ENCODE data around the gene LNX1.

GRCh38 chr4:53613428-53613827 lies 22.1 kb upstream of the LNX1 start:
- TF ChIP-seq, protein P1, sequence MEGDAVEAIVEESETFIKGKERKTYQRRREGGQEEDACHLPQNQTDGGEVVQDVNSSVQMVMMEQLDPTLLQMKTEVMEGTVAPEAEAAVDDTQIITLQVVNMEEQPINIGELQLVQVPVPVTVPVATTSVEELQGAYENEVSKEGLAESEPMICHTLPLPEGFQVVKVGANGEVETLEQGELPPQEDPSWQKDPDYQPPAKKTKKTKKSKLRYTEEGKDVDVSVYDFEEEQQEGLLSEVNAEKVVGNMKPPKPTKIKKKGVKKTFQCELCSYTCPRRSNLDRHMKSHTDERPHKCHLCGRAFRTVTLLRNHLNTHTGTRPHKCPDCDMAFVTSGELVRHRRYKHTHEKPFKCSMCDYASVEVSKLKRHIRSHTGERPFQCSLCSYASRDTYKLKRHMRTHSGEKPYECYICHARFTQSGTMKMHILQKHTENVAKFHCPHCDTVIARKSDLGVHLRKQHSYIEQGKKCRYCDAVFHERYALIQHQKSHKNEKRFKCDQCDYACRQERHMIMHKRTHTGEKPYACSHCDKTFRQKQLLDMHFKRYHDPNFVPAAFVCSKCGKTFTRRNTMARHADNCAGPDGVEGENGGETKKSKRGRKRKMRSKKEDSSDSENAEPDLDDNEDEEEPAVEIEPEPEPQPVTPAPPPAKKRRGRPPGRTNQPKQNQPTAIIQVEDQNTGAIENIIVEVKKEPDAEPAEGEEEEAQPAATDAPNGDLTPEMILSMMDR (IDR thresholded peaks at IDR 0.05) = no peak
- no peak for TF ChIP-seq POLR2A (IDR thresholded peaks at IDR 0.05)
